Measurements from ENCODE around the gene CAPN8. TPM values are rescaled to one million over a fixed set of nuclear protein-coding genes. Genes with fewer than 3 reads are reported as not detected.

Gene CAPN8
- total RNA-seq, 2 experiments from 2014 or later: not detected

GRCh38 chr1:223712850-223713474, 47.5 kb upstream of the CAPN8 start:
- H3K4me1 Mint-ChIP-seq (ENCODE audit: low read depth): peaks cover 58% of the 10 kb centered on the region
- intact Hi-C loops (cut with micrococcal nuclease): loop anchor here (5.0 kb wide), 1 partner anchor 34 kb away; no protein-coding TSS in a partner anchor
- H3K4me3 Mint-ChIP-seq: peak overlapping the region; percentile 86
- no peaks in the 10 kb centered on the region for H3K9me3 Mint-ChIP-seq
- CTCF ChIA-PET: interaction anchor here (0.7 to 3.2 kb wide), 6 partner anchors 8 to 37 kb away, joined by 3 to 24 read pairs (median 5); no protein-coding TSS in a partner anchor
- POLR2A ChIA-PET: interaction anchor here (1.6 to 2.6 kb wide), 3 partner anchors 15 to 132 kb away, joined by 6 to 11 read pairs (median 10); partner anchors contain the start of gene TP53BP2
- H3K36me3 Mint-ChIP-seq (ENCODE audit: low read depth): peaks cover 4% of the 10 kb centered on the region
- ATAC-seq (peak; percentile 27), DNase-seq (peak; percentile 52)
- H3K27ac Mint-ChIP-seq: peak overlapping the region; percentile 81
- TF ChIP-seq CTCF (IDR thresholded peaks at IDR 0.05): no peak
- no peaks in the 10 kb centered on the region for H3K27me3 Mint-ChIP-seq

GRCh38 chr1:223712194-223712849, 46.8 kb upstream of the CAPN8 start, which contains the start of gene CAPN2:
Gene CAPN2, plus strand, starts transcription at chr1:223712539. Its CDS starts 102 bp downstream, at chr1:223712641.
- ATAC-seq: peak; percentile 54
- Mint-ChIP-seq H3K4me3 (peak within 1 kb of the TSS; percentile 86), H3K27ac (peak within 1 kb of the TSS; percentile 81), H3K27me3 (no peaks in the 10 kb centered on the region), H3K9me3 (no peaks in the 10 kb centered on the region), H3K4me1 (ENCODE audit: low read depth) (peaks cover 51% of the 10 kb centered on the region), H3K36me3 (ENCODE audit: low read depth) (peaks cover 4% of the 10 kb centered on the region)
- peak; percentile 54 for DNase-seq
- ChIA-PET POLR2A (interaction anchor here (0.6 to 2.6 kb wide), 4 partner anchors 15 to 133 kb away, joined by 3 to 11 read pairs (median 8); partner anchors contain the start of gene TP53BP2), CTCF (interaction anchor here (0.6 to 3.2 kb wide), 9 partner anchors 9 to 473 kb away, joined by 3 to 24 read pairs (median 4); no protein-coding TSS in a partner anchor)
- intact Hi-C loops (cut with micrococcal nuclease): loop anchor here (5.0 kb wide), 1 partner anchor 35 kb away; no protein-coding TSS in a partner anchor
- peak; percentile 51 for TF ChIP-seq CTCF (IDR thresholded peaks at IDR 0.05)

- POLR2A ChIA-PET: interaction anchor here (0.6 to 2.6 kb wide), 4 partner anchors 16 to 133 kb away, joined by 3 to 11 read pairs (median 8); partner anchors contain the start of gene TP53BP2
- no peak for TF ChIP-seq CTCF (IDR thresholded peaks at IDR 0.05)
- Mint-ChIP-seq H3K36me3 (ENCODE audit: low read depth) (no peaks in the 10 kb centered on the region), H3K4me3 (peak overlapping the region; percentile 57), H3K27me3 (no peaks in the 10 kb centered on the region), H3K27ac (peak overlapping the region; percentile 57), H3K9me3 (no peaks in the 10 kb centered on the region), H3K4me1 (ENCODE audit: low read depth) (peaks cover 48% of the 10 kb centered on the region)
- intact Hi-C loops (cut with micrococcal nuclease): loop anchor here (5.0 kb wide), 1 partner anchor 36 kb away; no protein-coding TSS in a partner anchor
- ATAC-seq: peak; percentile 0
- CTCF ChIA-PET: interaction anchor here (0.6 to 3.2 kb wide), 9 partner anchors 9 to 473 kb away, joined by 3 to 24 read pairs (median 4); no protein-coding TSS in a partner anchor
- DNase-seq: no peak
Measured at GRCh38 chr1:223711747-223712193, 46.3 kb upstream of the CAPN8 start.

GRCh38 chr1:223711173-223711572, 45.7 kb upstream of the CAPN8 start:
- POLR2A ChIA-PET: no interaction called here
- Mint-ChIP-seq H3K9me3 (no peaks in the 10 kb centered on the region), H3K4me1 (ENCODE audit: low read depth) (peaks cover 42% of the 10 kb centered on the region), H3K36me3 (ENCODE audit: low read depth) (no peaks in the 10 kb centered on the region), H3K27me3 (no peaks in the 10 kb centered on the region), H3K27ac (no peak overlapping the region), H3K4me3 (no peak overlapping the region)
- DNase-seq (no peak), ATAC-seq (no peak)
- TF ChIP-seq CTCF (IDR thresholded peaks at IDR 0.05): no peak
- CTCF ChIA-PET: interaction anchor here (1.3 to 3.2 kb wide), 4 partner anchors 10 to 38 kb away, joined by 5 to 24 read pairs (median 7); no protein-coding TSS in a partner anchor
- intact Hi-C loops (cut with micrococcal nuclease): loop anchor here (5.0 kb wide), 1 partner anchor 36 kb away; no protein-coding TSS in a partner anchor
